Islet precursor cell (in vitro differentiated cells): Measurements from ENCODE around the gene PPP6C.
"Not testable (repeated sequence)": the region's sequence is repeated elsewhere in the genome, so short reads cannot be mapped to it uniquely, and the experiment has no call there.

Experiments used
- DNase-seq: peaks from one replicate; pipeline ENCODE4 v3.0.0-alpha.2; 2018

The PPP6C gene

GRCh38 chr9:125181756-125182155 is 7.8 kb downstream of the PPP6C start:
- DNase-seq: not testable (repeated sequence)

DNA sequence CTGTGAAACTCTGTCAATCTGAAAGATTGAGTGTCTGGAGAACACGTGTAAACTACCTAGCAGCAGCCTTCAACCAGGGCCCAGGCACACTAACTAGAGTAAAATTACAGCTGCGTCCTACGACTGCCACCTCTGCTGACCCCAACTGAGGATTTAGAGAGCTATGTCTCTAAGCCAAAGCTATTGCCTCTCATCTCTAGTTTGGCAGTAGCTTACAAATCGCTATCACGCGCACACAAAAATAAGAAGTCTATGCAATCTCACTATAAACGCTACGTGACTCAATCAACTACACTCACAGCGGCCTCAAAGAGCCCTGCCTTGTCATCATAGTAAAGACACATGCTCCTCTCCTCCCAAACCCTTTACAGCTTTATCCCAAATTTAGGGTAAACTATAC is 8.7 kb downstream of the PPP6C start:
- DNase-seq: no peak

DNA sequence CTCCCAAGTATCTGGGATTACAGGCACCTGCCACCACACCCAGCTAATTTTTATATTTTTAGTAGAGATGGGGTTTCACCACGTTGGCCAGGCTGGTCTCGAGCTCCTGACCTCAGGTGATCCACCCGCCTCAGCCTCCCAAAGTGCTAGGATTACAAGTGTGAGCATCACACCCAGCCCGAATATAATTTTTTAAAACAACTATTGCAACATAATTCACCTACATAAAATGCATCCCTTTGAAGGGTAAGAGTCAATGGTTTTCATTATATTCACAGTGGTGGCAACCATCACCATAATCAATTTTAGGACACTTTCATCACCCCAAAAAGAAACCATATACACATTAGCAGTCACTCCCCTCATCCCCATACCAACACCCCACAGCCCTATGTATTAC is 9.8 kb downstream of the PPP6C start:
- DNase-seq: not testable (repeated sequence)

- no peak for DNase-seq
Observed at GRCh38 chr9:125177888-125178287, 11.7 kb downstream of the PPP6C start.

GRCh38 chr9:125176636-125177035 is 13.0 kb downstream of the PPP6C start:
- DNase-seq: no peak

GRCh38 chr9:125172031-125172755 is 17.4 kb downstream of the PPP6C start:
- DNase-seq: no peak

DNA sequence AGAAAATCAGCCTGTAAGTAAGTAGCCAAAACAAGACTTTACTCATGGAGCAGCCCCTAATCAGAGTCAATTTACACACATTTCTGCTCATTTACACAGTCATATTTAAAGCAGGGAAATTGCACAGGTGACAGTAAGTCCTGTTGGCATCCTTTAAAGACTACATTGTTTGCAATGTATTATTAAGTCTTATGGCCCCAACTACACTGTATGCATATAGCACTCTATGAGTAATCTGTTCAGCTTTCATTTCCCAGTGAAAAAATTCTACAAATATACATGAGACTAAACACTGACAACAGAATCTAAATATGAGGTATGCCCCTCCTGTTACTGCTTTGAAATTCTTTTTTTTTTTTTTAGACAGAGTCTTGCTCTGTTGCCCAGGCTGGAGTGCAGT is 19.7 kb downstream of the PPP6C start:
- no peak for DNase-seq

DNA sequence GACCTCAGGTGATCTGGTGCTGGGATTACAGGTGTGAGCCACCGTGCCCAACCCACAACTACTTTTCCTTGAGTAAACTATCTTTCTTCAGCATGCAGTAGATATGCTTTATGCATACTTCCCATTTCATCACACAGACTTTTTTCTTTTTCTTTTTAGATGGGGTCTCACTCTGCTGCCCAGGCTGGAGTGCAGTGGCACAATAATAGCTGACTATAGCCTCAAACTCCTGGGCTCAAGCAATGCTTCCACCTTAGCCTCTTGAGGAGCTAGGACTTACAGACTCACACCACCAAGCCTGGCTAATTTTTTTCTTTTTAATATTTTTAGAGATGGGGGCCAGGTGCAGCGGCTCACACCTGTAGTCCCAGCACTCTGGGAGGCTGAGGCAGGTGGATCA is 22.8 kb downstream of the PPP6C start:
- DNase-seq: no peak

- not testable (repeated sequence) for DNase-seq
Observed at GRCh38 chr9:125162891-125163290, 26.7 kb downstream of the PPP6C start.

- no peak for DNase-seq
Observed at GRCh38 chr9:125161284-125161918, 28.2 kb downstream of the PPP6C start.

DNA sequence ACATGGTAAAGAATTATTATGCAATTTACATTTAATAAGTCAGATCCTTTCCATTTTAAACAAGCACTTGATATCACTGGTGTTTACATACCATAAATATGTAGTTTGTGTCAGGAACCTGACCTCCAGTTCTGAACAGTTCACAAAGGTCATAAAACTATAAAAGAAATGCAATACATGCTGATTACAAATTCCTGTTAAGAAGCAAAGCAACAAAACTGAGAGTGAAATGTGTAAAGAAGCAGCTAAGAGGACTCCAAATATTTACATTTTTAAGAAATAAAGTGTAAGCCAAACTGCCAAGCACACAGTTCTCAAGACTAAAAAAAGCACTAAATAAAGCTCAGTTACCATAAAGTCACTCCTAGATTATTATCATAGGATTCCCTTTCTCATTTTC is 28.9 kb downstream of the PPP6C start:
- no peak for DNase-seq

GRCh38 chr9:125156551-125156950 is 33.1 kb downstream of the PPP6C start:
- DNase-seq: no peak

DNA sequence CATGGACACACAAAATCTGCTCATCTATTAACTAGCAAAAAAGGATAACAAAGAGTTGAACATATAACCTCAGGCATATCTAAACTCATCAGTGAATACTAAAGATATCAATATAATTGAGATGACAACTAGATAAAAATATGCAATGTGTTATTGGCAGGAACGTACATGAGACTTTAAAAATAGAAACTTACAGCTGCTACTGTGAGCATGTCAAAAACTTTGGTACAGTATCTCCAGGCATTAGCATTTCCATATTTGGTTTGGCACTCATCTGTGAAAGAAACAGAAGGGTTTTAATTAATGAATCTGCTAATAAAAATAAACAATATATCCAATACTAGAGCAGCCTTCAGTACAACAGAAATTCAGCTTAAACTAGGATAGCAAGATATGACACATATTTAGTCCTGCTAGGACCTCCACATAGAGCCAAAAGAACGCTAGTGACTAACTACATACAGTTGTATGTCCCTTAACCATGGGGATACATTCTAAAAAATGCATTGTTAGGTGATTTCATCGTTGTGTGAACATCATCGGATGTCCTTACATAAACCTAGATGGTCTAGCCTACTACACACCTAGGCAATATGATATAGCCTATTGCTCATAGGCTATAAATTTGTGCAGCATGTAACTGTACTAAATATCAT is 35.8 kb downstream of the PPP6C start:
- no peak for DNase-seq

- no peak for DNase-seq
Observed at GRCh38 chr9:125151730-125152129, 37.9 kb downstream of the PPP6C start.

DNA sequence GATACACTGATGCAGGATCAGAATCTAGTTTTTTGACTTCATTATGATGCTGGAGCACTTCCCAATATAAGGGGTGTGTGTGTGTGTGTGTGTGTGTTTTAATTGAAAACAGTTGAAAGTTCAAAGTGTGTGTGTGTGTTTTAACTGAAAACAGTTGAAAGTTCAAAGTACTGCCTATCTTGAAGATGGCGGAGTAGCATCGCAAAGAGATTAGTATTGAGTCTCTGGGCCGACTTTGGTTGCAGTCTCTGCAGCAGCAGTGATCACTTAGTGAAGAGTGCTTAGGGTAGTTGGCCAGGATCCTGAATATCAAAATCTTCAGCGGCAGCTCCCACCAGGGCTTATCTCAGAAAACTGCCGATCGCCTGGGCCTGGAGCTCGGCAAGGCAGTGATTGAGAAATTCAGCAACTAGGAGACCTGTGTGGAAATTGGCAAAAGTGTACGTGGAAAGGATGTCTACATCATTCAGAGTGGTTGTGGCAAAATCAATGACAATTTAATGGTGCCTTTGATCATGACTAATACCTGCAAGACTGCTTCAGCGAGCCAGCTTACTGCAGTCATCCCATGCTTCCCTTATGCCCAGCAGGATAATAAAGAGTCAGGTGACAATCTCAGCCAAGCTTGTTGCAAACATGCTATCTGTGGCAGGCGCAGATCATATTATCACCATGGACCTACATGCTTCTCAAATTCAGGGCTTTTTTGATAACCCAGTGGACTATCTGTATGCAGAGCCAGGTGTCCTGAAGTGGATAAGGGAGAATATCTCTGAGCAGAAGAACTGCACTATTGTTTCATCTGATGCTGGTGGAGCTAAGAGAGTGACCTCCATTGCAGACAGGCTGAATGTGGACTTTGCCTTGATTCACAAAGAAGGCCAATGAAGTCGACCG is 39.0 kb downstream of the PPP6C start:
- no peak for DNase-seq

GRCh38 chr9:125147401-125147951 is 42.1 kb downstream of the PPP6C start:
- DNase-seq: no peak

DNA sequence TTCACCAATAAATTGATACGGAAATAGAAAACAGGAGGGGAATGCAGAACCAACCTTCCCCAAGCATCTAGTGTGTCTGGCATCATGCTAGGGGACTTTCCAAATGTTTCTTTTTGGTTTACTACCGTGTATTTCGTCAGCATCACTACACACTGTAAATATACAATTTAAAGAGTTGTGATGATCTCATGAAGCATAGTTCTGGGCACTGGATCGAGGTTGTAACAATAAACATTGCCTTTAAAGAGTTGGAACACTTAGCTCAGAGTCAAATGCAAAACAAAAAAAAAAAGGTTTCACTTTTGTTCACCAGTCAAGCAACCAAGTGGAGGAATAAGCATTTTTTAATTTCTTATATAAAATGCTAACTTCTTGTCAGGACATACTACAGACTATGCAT is 43.4 kb downstream of the PPP6C start:
- no peak for DNase-seq

DNA sequence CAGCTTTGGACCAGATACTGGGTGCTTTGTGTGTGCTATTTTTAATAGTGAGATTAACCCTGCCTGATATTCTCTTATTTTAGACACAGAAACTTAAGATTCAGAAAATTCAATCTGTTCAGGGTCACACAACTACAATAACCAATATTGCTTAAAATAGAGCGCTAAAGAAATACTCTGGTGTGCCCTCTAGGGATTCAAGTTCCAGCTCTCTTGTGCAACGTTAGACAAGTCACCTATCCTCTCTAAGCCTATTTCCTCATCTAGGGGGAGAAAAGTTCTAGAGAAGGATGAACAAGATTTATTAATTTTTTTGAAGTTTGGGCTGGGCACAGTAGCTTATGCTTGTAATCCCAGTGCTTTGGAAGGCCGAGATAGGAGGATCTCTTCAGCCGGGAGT is 44.2 kb downstream of the PPP6C start:
- no peak for DNase-seq

DNA sequence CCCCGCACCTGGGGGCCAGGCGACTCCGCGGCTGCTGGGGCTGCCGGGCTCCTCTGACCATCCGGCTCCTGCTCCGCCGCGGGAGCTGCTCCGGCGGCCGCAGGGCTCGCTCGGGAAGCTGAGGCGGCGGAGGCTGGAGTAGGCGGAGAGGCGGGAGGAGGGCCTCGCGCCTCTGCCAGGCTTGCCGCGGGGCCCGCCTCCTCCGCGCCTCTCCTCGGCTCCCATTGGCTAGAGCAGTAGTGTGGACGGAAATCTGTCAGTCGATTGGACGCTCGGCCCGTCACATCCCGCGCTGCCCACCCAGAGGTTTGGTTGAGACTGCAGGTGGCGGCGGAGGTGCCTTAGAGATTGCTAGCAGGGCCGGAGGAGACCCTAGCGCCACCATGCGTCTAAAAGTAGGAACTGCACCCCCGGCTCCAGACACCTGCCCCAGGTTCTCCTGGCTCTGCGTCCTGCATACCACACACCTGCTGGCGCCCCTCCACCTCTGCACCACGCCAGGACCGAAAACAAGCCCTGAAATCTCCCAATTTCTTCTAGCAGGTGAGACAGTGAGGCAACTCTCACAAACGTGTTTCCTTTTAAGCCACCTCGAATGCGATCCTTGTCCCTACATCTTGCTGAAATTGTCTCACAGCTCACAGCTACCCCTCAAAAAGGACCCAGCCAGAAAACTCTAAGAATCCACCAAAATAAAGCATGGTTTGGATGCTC is 46.1 kb downstream of the PPP6C start, which contains the start of gene SCAI:
TSS of gene SCAI (minus strand) at position 152 of the 714 bp plus-strand sequence. CDS start at position 61, 91 bp downstream.
- DNase-seq: peak; percentile 100

DNA sequence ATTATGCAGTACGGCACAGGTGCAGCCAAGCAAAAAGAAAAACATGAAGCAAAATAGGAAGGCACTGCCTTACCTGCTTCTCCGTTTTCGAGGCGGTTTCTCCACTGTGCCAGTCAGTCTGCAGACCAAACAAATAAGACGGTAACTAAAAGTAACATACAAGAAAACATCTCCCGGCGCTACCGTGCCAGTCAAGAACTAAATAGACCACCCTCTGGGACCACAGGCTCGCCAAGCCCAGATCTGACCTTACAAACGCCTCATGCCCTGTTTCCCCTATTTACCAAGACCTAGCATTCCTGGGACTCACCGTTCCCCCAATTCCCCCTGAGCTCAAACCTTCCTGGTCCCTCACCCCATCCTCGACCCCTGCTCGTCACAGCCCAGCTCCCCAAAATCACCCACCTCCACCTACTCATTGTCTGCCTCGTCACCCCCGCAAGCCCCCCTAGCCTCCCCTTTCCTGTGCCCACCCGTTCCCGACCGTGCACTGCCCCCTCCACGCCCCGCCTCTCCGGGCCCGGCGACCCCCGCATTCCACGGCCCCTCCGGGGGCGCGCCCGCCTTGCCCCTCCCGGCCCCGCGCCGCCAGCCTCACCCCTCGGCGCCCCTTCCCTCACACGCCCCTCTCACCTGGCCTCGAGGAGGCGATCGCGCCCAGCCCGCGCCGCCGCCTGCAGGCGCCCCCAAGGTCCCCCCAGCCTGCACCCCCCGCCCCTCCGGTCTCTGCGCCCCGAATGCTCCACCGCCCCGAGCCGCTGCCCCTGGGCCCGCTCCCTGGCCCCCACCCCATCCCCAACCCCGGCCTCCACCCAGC is 46.8 kb downstream of the PPP6C start:
- DNase-seq: peak; percentile 52

DNA sequence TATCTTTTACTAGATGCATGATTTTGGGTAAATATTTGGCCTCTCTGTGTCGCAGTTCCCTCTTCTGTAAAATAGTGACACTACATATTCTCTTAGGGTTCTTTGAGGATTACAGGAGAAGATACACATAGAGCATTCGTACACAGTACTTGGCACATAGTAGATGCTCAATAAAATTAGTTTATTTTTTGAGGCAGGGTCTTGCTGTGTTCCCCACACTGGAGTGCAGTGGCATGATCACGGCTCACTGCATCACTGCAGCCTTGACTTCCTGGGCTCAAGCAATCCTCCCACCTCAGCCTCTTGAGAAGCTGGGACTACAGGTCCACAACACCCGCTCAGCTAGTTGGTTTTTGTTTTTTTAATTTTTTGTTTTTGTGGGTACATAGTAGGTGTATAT is 47.9 kb downstream of the PPP6C start:
- no peak for DNase-seq
